GM19238 (cell line): Measurements from ENCODE around the gene COL11A2.

Source experiments
- DNase-seq: peaks from one replicate; pipeline ENCODE4 v3.0.0; 2011; ENCODE audit warnings: low spot score; ENCODE audit not compliant: insufficient read length

Gene COL11A2

GRCh38 chr6:33118525-33119123 lies 73.6 kb downstream of the COL11A2 start:
- DNase-seq = no peak

GRCh38 chr6:33117811-33118277 lies 74.4 kb downstream of the COL11A2 start:
- no peak for DNase-seq

GRCh38 chr6:33116841-33117711 lies 75.2 kb downstream of the COL11A2 start:
- no peak for DNase-seq

- DNase-seq = no peak
Observed at GRCh38 chr6:33116417-33116816, 75.8 kb downstream of the COL11A2 start.

GRCh38 chr6:33114406-33114805 lies 77.9 kb downstream of the COL11A2 start:
- DNase-seq = no peak

- no peak for DNase-seq
Observed at GRCh38 chr6:33113755-33114154, 78.5 kb downstream of the COL11A2 start.
